ENCODE results near the gene GATA5. TPM values are rescaled to one million over a fixed set of nuclear protein-coding genes. Genes with fewer than 3 reads are reported as not detected.

The GATA5 gene
- total RNA-seq, 1 experiment from 2014 or later: 1.4 TPM

DNA sequence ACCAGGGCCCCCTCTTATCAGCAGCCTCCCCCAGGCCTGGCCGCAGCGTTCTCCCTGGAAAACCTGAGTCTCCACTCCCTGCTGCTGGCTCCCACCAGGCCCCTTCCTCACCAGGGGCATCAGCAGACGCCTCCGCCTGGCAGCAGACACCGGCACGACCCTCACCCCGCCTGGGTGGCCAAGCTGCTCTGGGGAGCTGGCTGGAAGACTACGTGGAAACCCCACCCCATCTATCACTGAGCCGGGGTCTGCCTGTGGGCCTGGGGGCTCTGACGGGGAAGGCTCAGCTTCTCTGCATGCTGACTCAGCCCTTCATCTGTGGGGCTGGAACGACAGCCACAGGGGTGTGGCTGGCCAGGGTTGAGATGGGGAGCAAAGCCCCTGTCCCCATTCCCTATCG, 29.3 kb downstream of the GATA5 start (continued):
- TF ChIP-seq, protein P1, sequence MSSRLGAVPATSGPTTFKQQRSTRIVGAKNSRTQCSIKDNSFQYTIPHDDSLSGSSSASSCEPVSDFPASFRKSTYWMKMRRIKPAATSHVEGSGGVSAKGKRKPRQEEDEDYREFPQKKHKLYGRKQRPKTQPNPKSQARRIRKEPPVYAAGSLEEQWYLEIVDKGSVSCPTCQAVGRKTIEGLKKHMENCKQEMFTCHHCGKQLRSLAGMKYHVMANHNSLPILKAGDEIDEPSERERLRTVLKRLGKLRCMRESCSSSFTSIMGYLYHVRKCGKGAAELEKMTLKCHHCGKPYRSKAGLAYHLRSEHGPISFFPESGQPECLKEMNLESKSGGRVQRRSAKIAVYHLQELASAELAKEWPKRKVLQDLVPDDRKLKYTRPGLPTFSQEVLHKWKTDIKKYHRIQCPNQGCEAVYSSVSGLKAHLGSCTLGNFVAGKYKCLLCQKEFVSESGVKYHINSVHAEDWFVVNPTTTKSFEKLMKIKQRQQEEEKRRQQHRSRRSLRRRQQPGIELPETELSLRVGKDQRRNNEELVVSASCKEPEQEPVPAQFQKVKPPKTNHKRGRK (CRISPR knock-in tag; IDR thresholded peaks at IDR 0.05; ENCODE audit: borderline replicate concordance): no peak
- TF ChIP-seq, protein P2, sequence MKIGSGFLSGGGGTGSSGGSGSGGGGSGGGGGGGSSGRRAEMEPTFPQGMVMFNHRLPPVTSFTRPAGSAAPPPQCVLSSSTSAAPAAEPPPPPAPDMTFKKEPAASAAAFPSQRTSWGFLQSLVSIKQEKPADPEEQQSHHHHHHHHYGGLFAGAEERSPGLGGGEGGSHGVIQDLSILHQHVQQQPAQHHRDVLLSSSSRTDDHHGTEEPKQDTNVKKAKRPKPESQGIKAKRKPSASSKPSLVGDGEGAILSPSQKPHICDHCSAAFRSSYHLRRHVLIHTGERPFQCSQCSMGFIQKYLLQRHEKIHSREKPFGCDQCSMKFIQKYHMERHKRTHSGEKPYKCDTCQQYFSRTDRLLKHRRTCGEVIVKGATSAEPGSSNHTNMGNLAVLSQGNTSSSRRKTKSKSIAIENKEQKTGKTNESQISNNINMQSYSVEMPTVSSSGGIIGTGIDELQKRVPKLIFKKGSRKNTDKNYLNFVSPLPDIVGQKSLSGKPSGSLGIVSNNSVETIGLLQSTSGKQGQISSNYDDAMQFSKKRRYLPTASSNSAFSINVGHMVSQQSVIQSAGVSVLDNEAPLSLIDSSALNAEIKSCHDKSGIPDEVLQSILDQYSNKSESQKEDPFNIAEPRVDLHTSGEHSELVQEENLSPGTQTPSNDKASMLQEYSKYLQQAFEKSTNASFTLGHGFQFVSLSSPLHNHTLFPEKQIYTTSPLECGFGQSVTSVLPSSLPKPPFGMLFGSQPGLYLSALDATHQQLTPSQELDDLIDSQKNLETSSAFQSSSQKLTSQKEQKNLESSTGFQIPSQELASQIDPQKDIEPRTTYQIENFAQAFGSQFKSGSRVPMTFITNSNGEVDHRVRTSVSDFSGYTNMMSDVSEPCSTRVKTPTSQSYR (CRISPR knock-in tag; IDR thresholded peaks at IDR 0.05): no peak
- TF ChIP-seq, protein P3, sequence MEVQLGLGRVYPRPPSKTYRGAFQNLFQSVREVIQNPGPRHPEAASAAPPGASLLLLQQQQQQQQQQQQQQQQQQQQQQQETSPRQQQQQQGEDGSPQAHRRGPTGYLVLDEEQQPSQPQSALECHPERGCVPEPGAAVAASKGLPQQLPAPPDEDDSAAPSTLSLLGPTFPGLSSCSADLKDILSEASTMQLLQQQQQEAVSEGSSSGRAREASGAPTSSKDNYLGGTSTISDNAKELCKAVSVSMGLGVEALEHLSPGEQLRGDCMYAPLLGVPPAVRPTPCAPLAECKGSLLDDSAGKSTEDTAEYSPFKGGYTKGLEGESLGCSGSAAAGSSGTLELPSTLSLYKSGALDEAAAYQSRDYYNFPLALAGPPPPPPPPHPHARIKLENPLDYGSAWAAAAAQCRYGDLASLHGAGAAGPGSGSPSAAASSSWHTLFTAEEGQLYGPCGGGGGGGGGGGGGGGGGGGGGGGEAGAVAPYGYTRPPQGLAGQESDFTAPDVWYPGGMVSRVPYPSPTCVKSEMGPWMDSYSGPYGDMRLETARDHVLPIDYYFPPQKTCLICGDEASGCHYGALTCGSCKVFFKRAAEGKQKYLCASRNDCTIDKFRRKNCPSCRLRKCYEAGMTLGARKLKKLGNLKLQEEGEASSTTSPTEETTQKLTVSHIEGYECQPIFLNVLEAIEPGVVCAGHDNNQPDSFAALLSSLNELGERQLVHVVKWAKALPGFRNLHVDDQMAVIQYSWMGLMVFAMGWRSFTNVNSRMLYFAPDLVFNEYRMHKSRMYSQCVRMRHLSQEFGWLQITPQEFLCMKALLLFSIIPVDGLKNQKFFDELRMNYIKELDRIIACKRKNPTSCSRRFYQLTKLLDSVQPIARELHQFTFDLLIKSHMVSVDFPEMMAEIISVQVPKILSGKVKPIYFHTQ (CRISPR knock-in tag; IDR thresholded peaks at IDR 0.05): no peak
- TF ChIP-seq ZNF219 (CRISPR knock-in tag; IDR thresholded peaks at IDR 0.05; ENCODE audit: borderline replicate concordance): no peak
- no peak for TF ChIP-seq ZNF423 (CRISPR knock-in tag; IDR thresholded peaks at IDR 0.05)
- no peak for TF ChIP-seq ETV6 (CRISPR knock-in tag; IDR thresholded peaks at IDR 0.05)
- TF ChIP-seq, protein P4, sequence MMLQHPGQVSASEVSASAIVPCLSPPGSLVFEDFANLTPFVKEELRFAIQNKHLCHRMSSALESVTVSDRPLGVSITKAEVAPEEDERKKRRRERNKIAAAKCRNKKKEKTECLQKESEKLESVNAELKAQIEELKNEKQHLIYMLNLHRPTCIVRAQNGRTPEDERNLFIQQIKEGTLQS (CRISPR knock-in tag; conservative IDR thresholded peaks at IDR 0.05): no peak
- TF ChIP-seq TCF7 (CRISPR knock-in tag; IDR thresholded peaks at IDR 0.05; ENCODE audit: low read depth): no peak
- TF ChIP-seq, protein P5, sequence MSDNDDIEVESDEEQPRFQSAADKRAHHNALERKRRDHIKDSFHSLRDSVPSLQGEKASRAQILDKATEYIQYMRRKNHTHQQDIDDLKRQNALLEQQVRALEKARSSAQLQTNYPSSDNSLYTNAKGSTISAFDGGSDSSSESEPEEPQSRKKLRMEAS (CRISPR knock-in tag; IDR thresholded peaks at IDR 0.05): no peak
- no peak for TF ChIP-seq SMAD4 (CRISPR knock-in tag; IDR thresholded peaks at IDR 0.05)
- TF ChIP-seq, protein P6, sequence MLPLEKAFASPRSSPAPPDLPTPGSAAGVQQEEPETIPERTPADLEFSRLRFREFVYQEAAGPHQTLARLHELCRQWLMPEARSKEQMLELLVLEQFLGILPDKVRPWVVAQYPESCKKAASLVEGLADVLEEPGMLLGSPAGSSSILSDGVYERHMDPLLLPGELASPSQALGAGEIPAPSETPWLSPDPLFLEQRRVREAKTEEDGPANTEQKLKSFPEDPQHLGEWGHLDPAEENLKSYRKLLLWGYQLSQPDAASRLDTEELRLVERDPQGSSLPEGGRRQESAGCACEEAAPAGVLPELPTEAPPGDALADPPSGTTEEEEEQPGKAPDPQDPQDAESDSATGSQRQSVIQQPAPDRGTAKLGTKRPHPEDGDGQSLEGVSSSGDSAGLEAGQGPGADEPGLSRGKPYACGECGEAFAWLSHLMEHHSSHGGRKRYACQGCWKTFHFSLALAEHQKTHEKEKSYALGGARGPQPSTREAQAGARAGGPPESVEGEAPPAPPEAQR (CRISPR knock-in tag; IDR thresholded peaks at IDR 0.05): no peak

DNA sequence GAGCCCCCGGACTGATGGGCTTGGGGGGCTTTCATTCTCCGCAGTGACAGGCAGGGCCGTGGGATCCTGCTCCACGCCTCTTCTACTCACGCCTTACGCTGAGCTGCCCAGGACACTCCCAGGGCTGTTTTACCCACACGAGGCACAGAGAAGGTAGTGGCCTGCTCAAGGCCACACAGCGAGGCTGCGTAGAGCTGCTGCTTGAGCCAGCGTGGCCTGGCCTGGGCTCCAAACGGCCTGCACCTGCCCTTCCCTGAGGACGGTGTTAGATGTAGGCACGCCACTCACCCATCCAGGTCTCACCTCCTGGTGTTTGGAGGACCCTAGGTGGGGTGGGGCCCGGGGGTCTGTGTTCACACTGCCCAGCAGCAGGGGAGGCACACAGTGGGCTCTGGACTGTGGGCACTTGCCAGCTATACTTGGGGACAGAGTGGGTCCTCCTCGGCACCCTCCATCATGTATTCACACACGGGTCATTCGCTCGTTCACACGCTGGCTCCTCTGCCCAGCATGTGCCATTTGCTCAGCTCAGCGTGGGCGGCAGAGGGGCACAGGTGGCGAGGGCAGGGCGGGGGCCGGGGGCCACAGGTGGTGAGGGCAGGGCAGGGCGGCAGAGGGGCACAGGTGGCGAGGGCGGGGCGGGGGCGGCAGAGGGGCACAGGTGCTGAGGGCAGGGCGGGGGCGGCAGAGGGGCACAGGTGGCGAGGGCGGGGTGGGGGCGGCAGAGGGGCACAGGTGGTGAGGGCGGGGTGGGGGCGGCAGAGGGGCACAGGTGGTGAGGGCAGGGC, 30.0 kb downstream of the GATA5 start:
- Mint-ChIP-seq H3K4me3 (no peak overlapping the region), H3K4me1 (no peaks in the 10 kb centered on the region), H3K9me3 (peaks cover 4% of the 10 kb centered on the region; the same call in 1 of the 2 replicates), H3K27me3 (ENCODE audit: low read depth) (no peaks in the 10 kb centered on the region), H3K36me3 (no peaks in the 10 kb centered on the region), H3K27ac (no peak overlapping the region)
- ATAC-seq (no peak), DNase-seq (ENCODE audit: low spot score) (no peak)
- POLR2A ChIA-PET: no interaction called here
- CTCF ChIA-PET: interaction anchor here (1.5 kb wide), 1 partner anchor 36 kb away, joined by 6 read pairs; no protein-coding TSS in a partner anchor
- TF ChIP-seq RELA (CRISPR knock-in tag; IDR thresholded peaks at IDR 0.05; ENCODE audit: borderline replicate concordance): no peak
- TF ChIP-seq, protein P7, sequence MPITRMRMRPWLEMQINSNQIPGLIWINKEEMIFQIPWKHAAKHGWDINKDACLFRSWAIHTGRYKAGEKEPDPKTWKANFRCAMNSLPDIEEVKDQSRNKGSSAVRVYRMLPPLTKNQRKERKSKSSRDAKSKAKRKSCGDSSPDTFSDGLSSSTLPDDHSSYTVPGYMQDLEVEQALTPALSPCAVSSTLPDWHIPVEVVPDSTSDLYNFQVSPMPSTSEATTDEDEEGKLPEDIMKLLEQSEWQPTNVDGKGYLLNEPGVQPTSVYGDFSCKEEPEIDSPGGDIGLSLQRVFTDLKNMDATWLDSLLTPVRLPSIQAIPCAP (CRISPR knock-in tag; IDR thresholded peaks at IDR 0.05): no peak
- TF ChIP-seq ZNF138 (CRISPR knock-in tag; conservative IDR thresholded peaks at IDR 0.05): no peak
- no peak for TF ChIP-seq ZBTB21 (CRISPR knock-in tag; IDR thresholded peaks at IDR 0.05; ENCODE audit: borderline replicate concordance)
- TF ChIP-seq NFYB (CRISPR knock-in tag; conservative IDR thresholded peaks at IDR 0.05; ENCODE audit: low read depth): no peak

All from WTC11 (cell line).